HUES48 (cell line): ENCODE results near the gene KCNN3.
A peak's percentile ranks its signal among the peaks of the same experiment; 100 is the strongest.

ENCODE experiments used
- H3K27ac ChIP-seq: one replicate; pipeline ENCODE4 v1.7.0; 2013; ENCODE audit warnings: low read depth, low read length, inconsistent platforms
- H3K27me3 ChIP-seq: 2 replicates; pipeline ENCODE4 v1.6.1; 2013; ENCODE audit warnings: mild to moderate bottlenecking, low read length; ENCODE audit not compliant: control insufficient read depth, insufficient read depth
- H3K36me3 ChIP-seq: 2 replicates; pipeline ENCODE4 v1.6.1; 2013; ENCODE audit warnings: low read length; ENCODE audit not compliant: control insufficient read depth, insufficient read depth
- H3K4me1 ChIP-seq: 2 replicates; pipeline ENCODE4 v1.6.1; 2013; ENCODE audit warnings: mild to moderate bottlenecking, low read length; ENCODE audit not compliant: control insufficient read depth, insufficient read depth
- H3K4me3 ChIP-seq: 2 replicates; pipeline ENCODE4 v1.5.1; 2013; ENCODE audit warnings: mild to moderate bottlenecking, low read depth, low read length
- H3K9ac ChIP-seq: 2 replicates; pipeline ENCODE4 v1.6.1; 2013; ENCODE audit warnings: mild to moderate bottlenecking, low read depth, low read length, moderate library complexity
- H3K9me3 ChIP-seq: 2 replicates; pipeline ENCODE4 v1.6.1; 2013; ENCODE audit warnings: low read length; ENCODE audit not compliant: control insufficient read depth, insufficient read depth

The KCNN3 gene

DNA sequence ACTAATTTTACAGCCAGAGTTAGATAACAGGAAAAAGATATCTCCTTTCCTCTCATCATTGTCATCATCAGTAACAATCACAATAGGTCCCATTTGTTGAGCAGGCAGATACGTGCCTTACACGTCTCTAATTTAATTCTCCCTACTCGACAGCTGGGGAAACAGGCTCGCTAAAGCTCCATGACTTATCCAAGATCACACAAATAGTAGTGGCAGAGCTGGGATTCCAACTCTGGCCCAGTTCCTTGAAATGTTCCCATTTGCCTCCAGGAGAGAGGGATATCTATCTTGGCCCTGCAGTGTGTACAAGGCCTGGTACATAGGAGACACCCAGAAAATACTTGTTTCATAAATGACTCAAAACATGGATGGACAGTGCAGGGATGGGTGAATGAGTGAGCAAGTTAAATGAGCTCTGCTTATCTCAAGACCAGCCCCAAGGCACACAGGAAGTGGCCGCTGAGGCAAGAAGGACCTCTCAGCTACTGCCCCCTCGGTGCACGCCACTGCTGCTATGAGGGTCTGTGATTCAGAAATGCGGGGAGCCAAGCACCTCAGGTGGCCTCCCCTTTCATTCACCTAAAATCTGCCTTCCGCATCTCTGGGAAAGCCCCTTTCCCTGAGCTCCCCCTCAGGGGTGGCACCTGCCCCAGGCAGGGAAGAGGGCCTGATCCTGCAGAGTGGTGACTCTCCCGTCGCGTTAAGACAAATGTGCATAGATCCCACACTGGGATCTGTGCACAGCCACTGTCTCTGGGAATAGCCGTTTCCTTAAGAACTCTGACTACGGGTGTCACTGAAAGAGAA is 3.6 kb downstream of the KCNN3 start:
- H3K4me3 ChIP-seq, result no peak overlapping the region
- no peaks in the 10 kb centered on the region for H3K36me3 ChIP-seq
- H3K9ac ChIP-seq, result no peak overlapping the region
- H3K9me3 ChIP-seq, result no peaks in the 10 kb centered on the region
- peaks cover 35% of the 10 kb centered on the region for H3K27me3 ChIP-seq
- peak overlapping the region; percentile 57 for H3K27ac ChIP-seq
- H3K4me1 ChIP-seq, result peaks cover 40% of the 10 kb centered on the region

- no peaks in the 10 kb centered on the region for H3K36me3 ChIP-seq
- H3K4me1 ChIP-seq, result peaks cover 40% of the 10 kb centered on the region
- H3K27me3 ChIP-seq, result peaks cover 35% of the 10 kb centered on the region
- no peak overlapping the region for H3K4me3 ChIP-seq
- H3K9ac ChIP-seq, result no peak overlapping the region
- no peak overlapping the region for H3K27ac ChIP-seq
- no peaks in the 10 kb centered on the region for H3K9me3 ChIP-seq
Measured at GRCh38 chr1:154865442-154866256, 4.4 kb downstream of the KCNN3 start.

GRCh38 chr1:154864189-154864975 is 5.7 kb downstream of the KCNN3 start:
- Histone ChIP-seq H3K36me3 (no peaks in the 10 kb centered on the region), H3K4me1 (peaks cover 34% of the 10 kb centered on the region), H3K27ac (no peak overlapping the region), H3K9ac (no peak overlapping the region), H3K27me3 (peaks cover 29% of the 10 kb centered on the region), H3K9me3 (no peaks in the 10 kb centered on the region), H3K4me3 (no peak overlapping the region)

GRCh38 chr1:154863315-154864174 is 6.5 kb downstream of the KCNN3 start:
- Histone ChIP-seq H3K9ac (no peak overlapping the region), H3K4me1 (peaks cover 27% of the 10 kb centered on the region), H3K4me3 (no peak overlapping the region), H3K36me3 (no peaks in the 10 kb centered on the region), H3K9me3 (no peaks in the 10 kb centered on the region), H3K27ac (no peak overlapping the region), H3K27me3 (peaks cover 21% of the 10 kb centered on the region)

GRCh38 chr1:154862907-154863306 is 7.2 kb downstream of the KCNN3 start:
- Histone ChIP-seq H3K27ac (no peak overlapping the region), H3K9ac (no peak overlapping the region), H3K9me3 (no peaks in the 10 kb centered on the region), H3K4me1 (peaks cover 21% of the 10 kb centered on the region), H3K36me3 (no peaks in the 10 kb centered on the region), H3K27me3 (peaks cover 15% of the 10 kb centered on the region), H3K4me3 (no peak overlapping the region)

DNA sequence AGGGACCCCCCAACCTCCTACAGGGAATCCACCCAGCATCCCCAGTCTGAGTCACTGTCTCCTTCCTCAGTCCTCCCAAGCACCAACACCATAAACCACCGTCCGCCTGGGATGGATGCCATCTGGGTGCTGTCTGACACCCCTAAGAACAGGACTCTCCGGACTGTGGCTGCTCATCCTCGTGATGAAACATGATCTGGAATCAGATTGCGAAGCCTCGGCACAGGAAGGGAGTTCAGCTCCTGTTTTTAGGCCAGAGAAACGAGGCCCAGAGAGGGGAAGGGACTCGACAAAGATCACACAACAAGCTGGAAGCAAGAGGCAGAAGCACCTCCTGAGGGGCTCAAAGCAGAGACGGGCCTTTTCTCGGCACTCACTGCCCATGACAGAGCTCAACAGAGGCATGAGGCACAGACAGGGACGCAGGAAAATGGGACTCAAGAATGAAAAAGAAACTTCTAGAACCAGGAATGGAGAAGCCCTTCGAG is 8.4 kb downstream of the KCNN3 start:
- Histone ChIP-seq H3K36me3 (no peaks in the 10 kb centered on the region), H3K27me3 (peaks cover 5% of the 10 kb centered on the region; the same call in 1 of the 2 replicates), H3K4me1 (peaks cover 11% of the 10 kb centered on the region), H3K9ac (no peak overlapping the region), H3K4me3 (no peak overlapping the region), H3K27ac (no peak overlapping the region), H3K9me3 (no peaks in the 10 kb centered on the region)

GRCh38 chr1:154860156-154860870 is 9.8 kb downstream of the KCNN3 start:
- no peaks in the 10 kb centered on the region for H3K9me3 ChIP-seq

DNA sequence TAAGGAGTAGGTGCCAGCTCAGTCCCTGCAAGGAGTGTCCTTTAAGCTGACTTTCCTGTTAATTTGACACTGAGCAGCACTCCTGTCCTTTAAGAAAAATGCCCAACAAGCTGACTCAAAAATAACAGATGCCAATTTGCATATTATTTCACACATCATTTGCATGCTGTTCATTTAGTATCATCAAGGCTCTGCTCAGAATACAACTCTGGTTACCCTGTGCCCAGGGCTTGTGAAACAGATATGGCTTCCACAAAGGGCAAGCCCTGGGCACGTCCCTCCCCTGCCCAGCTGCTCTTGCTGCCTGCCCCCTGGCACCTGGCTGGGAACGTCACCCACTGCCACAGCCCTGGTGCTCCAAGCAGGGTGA is 10.3 kb downstream of the KCNN3 start:
- no peak overlapping the region for H3K9ac ChIP-seq

More at GRCh38 chr1:154860156-154860870, 9.8 kb downstream of the KCNN3 start:
- Histone ChIP-seq H3K27ac (no peak overlapping the region), H3K9ac (no peak overlapping the region), H3K36me3 (no peaks in the 10 kb centered on the region), H3K27me3 (no peaks in the 10 kb centered on the region), H3K4me1 (peaks cover 6% of the 10 kb centered on the region), H3K4me3 (no peak overlapping the region)

GRCh38 chr1:154859151-154859785 is 10.8 kb downstream of the KCNN3 start:
- Histone ChIP-seq H3K27ac (no peak overlapping the region), H3K27me3 (no peaks in the 10 kb centered on the region), H3K4me3 (no peak overlapping the region), H3K4me1 (peaks cover 6% of the 10 kb centered on the region), H3K36me3 (no peaks in the 10 kb centered on the region), H3K9ac (no peak overlapping the region), H3K9me3 (no peaks in the 10 kb centered on the region)

More for the DNA sequence above, 10.3 kb downstream of the KCNN3 start:
- Histone ChIP-seq H3K4me3 (no peak overlapping the region), H3K27me3 (no peaks in the 10 kb centered on the region), H3K4me1 (peaks cover 6% of the 10 kb centered on the region), H3K9me3 (no peaks in the 10 kb centered on the region), H3K36me3 (no peaks in the 10 kb centered on the region), H3K27ac (no peak overlapping the region)
